Body of pancreas (tissue), 4 donors: Measurements from ENCODE around the gene YY1. TPM values are rescaled to one million over a fixed set of nuclear protein-coding genes. Genes with fewer than 3 reads are reported as not detected.

Source experiments
- ATAC-seq: fragments of 150-250 bp; one replicate; pipeline ENCODE4 v1.9.1; 2016
- DNase-seq, 4 donors: peaks; one replicate each; pipeline ENCODE4 v3.0.0-alpha.2; 2019
- H3K27ac ChIP-seq, 4 donors: fragments of 200-600 bp; sonication (generic); 1 replicate in 3 of 4; 2 replicates in 1 of 4; pipeline versions ENCODE4 v1.5.1 to v1.6.1; 2016 to 2019; ENCODE audit warnings: mild to moderate bottlenecking in 1 of 4, mixed read lengths in 1 of 4, moderate library complexity in 1 of 4
- H3K27me3 ChIP-seq, 2 donors: fragments of 200-600 bp; sonication (generic); one replicate each; pipeline ENCODE4 v1.6.0; 2016; ENCODE audit warnings: mild to moderate bottlenecking in 1 of 2
- H3K36me3 ChIP-seq, 2 donors: fragments of 200-600 bp; sonication (generic); replicated peaks in 1 of 2; 2 replicates each; pipeline ENCODE4 v1.5.1; 2016; ENCODE audit warnings: low read depth in 2 of 2; ENCODE audit not compliant: insufficient read depth in 1 of 2
- H3K4me1 ChIP-seq: fragments of 200-600 bp; sonication (generic); one replicate; pipeline ENCODE4 v1.6.0; 2016
- H3K4me3 ChIP-seq, 2 donors: fragments of 200-600 bp; sonication (generic); 1 replicate in 1 of 2; 2 replicates in 1 of 2; pipeline ENCODE4 v1.5.1; 2016 to 2019
- H3K9me3 ChIP-seq, 3 donors: fragments of 200-600 bp; sonication (generic); 1 replicate in 2 of 3; 2 replicates in 1 of 3; pipeline ENCODE4 v1.5.1; 2016
- CTCF ChIP-seq, 7 experiments: fragments of 450-650 bp in 4 of 7; fragments of 200-600 bp in 3 of 7; sonication (generic) in 3 of 7; IDR thresholded peaks; one replicate each; pipeline ENCODE4 v1.5.1; 2016 to 2019; ENCODE audit warnings: antibody characterized with exemption in 7 of 7
- POLR2A ChIP-seq, 3 donors: fragments of 450-650 bp; IDR thresholded peaks; one replicate each; pipeline ENCODE4 v1.6.1; 2016; ENCODE audit warnings: antibody characterized with exemption in 3 of 3, mild to moderate bottlenecking in 2 of 3
- WGBS, 2 donors: methylation state at CpG; one replicate each; pipeline ENCODE4 v1.1.5; 2017; 5-methylcytosine and 5-hydroxymethylcytosine counted together
- intact Hi-C: fragments of 100-400 bp; cut with DNase I; formaldehyde crosslinking; loops from one replicate; pipeline ENCODE4 v1.15.1; 2023
- total RNA-seq, 2 donors: library from RNA; depleted of rRNA; stranded (reverse); fragments of >200 nt; gene quantifications; one replicate each; pipeline ENCODE4 v1.1.0, GENCODE V29; 2016

The YY1 gene
- total RNA-seq, 2 donors from 2014 or later: 27.0 to 30.3 TPM

GRCh38 chr14:100290607-100291304, 51.8 kb downstream of the YY1 start:
- no peak overlapping the region for H3K4me3 ChIP-seq
- no peaks in the 10 kb centered on the region for H3K36me3 ChIP-seq
- no peaks in the 10 kb centered on the region for H3K27me3 ChIP-seq
- no peak overlapping the region for H3K27ac ChIP-seq
- peaks cover 9% of the 10 kb centered on the region for H3K4me1 ChIP-seq
- TF ChIP-seq CTCF (IDR thresholded peaks at IDR 0.05) (no peak), POLR2A (IDR thresholded peaks at IDR 0.05) (no peak)
- DNase-seq (peak in 1 of 4 donors; percentile 4), ATAC-seq (no peak)
- intact Hi-C loops: no loop called here
- no peaks in the 10 kb centered on the region for H3K9me3 ChIP-seq
- WGBS, 2 donors: 86 to 91% methylated on average over 12 of the region's 12 CpGs

GRCh38 chr14:100291305-100292075, 52.5 kb downstream of the YY1 start:
- Histone ChIP-seq H3K9me3 (no peaks in the 10 kb centered on the region), H3K27me3 (no peaks in the 10 kb centered on the region), H3K27ac (no peak overlapping the region), H3K4me1 (peaks cover 10% of the 10 kb centered on the region), H3K4me3 (no peak overlapping the region), H3K36me3 (no peaks in the 10 kb centered on the region)
- ATAC-seq: no peak
- TF ChIP-seq POLR2A (IDR thresholded peaks at IDR 0.05) (no peak), CTCF (IDR thresholded peaks at IDR 0.05) (no peak)
- DNase-seq: peak in 1 of 4 donors; percentile 4
- WGBS, 2 donors: 85 to 95% methylated on average over 4 to 12 of the region's 13 CpGs
- intact Hi-C loops: no loop called here

- 96 to 99% methylated on average over 29 to 53 of the region's 61 CpGs for WGBS, 2 donors
- Histone ChIP-seq H3K27ac (no peak overlapping the region), H3K36me3 (no peaks in the 10 kb centered on the region), H3K4me3 (no peak overlapping the region), H3K9me3 (no peaks in the 10 kb centered on the region), H3K27me3 (no peaks in the 10 kb centered on the region), H3K4me1 (peaks cover 18% of the 10 kb centered on the region)
- ATAC-seq (no peak), DNase-seq (no peak)
- intact Hi-C loops: no loop called here
- TF ChIP-seq POLR2A (IDR thresholded peaks at IDR 0.05) (no peak), CTCF (IDR thresholded peaks at IDR 0.05) (no peak)
Measured at GRCh38 chr14:100292301-100292775, 53.4 kb downstream of the YY1 start.

- Histone ChIP-seq H3K27me3 (no peaks in the 10 kb centered on the region), H3K27ac (no peak overlapping the region), H3K36me3 (no peaks in the 10 kb centered on the region), H3K9me3 (no peaks in the 10 kb centered on the region), H3K4me1 (peaks cover 24% of the 10 kb centered on the region), H3K4me3 (no peak overlapping the region)
- intact Hi-C loops: no loop called here
- WGBS, 2 donors: 97 to 98% methylated on average over 12 to 40 of the region's 42 CpGs
- ATAC-seq (no peak), DNase-seq (peak in 1 of 4 donors; percentile 2)
- TF ChIP-seq CTCF (IDR thresholded peaks at IDR 0.05): no peak
- TF ChIP-seq POLR2A (IDR thresholded peaks at IDR 0.05): no peak
Measured at GRCh38 chr14:100292776-100293461, 54.0 kb downstream of the YY1 start.
